Natural killer cell (primary cell): ENCODE results near the gene NEU4. TPM values are rescaled to one million over a fixed set of nuclear protein-coding genes. Genes with fewer than 3 reads are reported as not detected.

Experiments
- ATAC-seq, 3 donors: fragments of 150-1000 bp in 2 of 3; fragments of 200-7000 bp in 1 of 3; cut with Tn5 transposase; 1 replicate in 1 of 3; 2 replicates in 2 of 3; pipeline ENCODE4 v1.10.0; 2021; ENCODE audit warnings: mild to moderate bottlenecking in 2 of 3, moderate library complexity in 2 of 3
- DNase-seq, 2 donors: peaks; one replicate each; pipeline versions ENCODE4 v3.0.0 to v3.0.0-alpha.2; 2013 to 2021; ENCODE audit warnings: mixed read lengths in 1 of 2
- H3K27ac ChIP-seq: one replicate; pipeline ENCODE4 v1.5.1; 2013; ENCODE audit warnings: mild to moderate bottlenecking, low read length
- H3K27me3 ChIP-seq: one replicate; pipeline ENCODE4 v1.6.1; 2013; ENCODE audit warnings: low read length; ENCODE audit not compliant: control insufficient read depth, insufficient read depth
- H3K36me3 ChIP-seq: one replicate; pipeline ENCODE4 v1.6.1; 2013; ENCODE audit warnings: low read length; ENCODE audit not compliant: control insufficient read depth, insufficient read depth
- H3K4me1 ChIP-seq: one replicate; pipeline ENCODE4 v1.6.1; 2013; ENCODE audit warnings: low read length; ENCODE audit not compliant: control insufficient read depth, insufficient read depth
- H3K4me3 ChIP-seq: one replicate; pipeline ENCODE4 v1.5.1; 2013; ENCODE audit warnings: low read length
- H3K9me3 ChIP-seq: one replicate; pipeline ENCODE4 v1.6.1; 2013; ENCODE audit warnings: low read length; ENCODE audit not compliant: control insufficient read depth, insufficient read depth
- H3K27ac Mint-ChIP-seq, 2 donors: one replicate each; pipeline ENCODE4 v1.8.0; 2022; ENCODE audit warnings: mild to moderate bottlenecking in 2 of 2, mixed read lengths in 2 of 2, moderate library complexity in 1 of 2
- H3K27me3 Mint-ChIP-seq, 2 donors: one replicate each; pipeline ENCODE4 v1.8.0; 2022; ENCODE audit warnings: low read depth in 2 of 2, mixed read lengths in 2 of 2
- H3K36me3 Mint-ChIP-seq: one replicate; pipeline ENCODE4 v1.8.0; 2022; ENCODE audit warnings: mixed read lengths
- H3K4me1 Mint-ChIP-seq, 2 donors: one replicate each; pipeline ENCODE4 v1.8.0; 2022; ENCODE audit warnings: mixed read lengths in 2 of 2
- H3K4me3 Mint-ChIP-seq: one replicate; pipeline ENCODE4 v1.8.0; 2022; ENCODE audit warnings: mild to moderate bottlenecking, moderate library complexity, mixed read lengths
- H3K9me3 Mint-ChIP-seq, 2 donors: one replicate each; pipeline ENCODE4 v1.8.0; 2022; ENCODE audit warnings: mixed read lengths in 2 of 2
- WGBS: methylation state at CpG from one replicate; pipeline ENCODE4 v1.1.7; 2013; ENCODE audit warnings: missing lambda C conversion rate; ENCODE audit not compliant: insufficient coverage; 5-methylcytosine and 5-hydroxymethylcytosine counted together
- intact Hi-C: fragments of 100-400 bp; cut with micrococcal nuclease; formaldehyde crosslinking; loops from one replicate; pipeline ENCODE4 v1.14.2; 2022
- total RNA-seq, 4 donors: library from RNA; stranded (reverse); fragments of 120-200 nt in 1 of 4; gene quantifications; one replicate each; pipeline versions ENCODE4 v1.2.3 to v1.2.4, GENCODE V29; 2013 to 2022
- TF ChIP-seq, protein P1 (sequence below): fragments of 200-600 bp; IDR thresholded peaks from one replicate; pipeline ENCODE4 v1.8.0; 2022; ENCODE audit warnings: antibody characterized with exemption

NEU4 gene
- total RNA-seq, 3 donors from 2014 or later (not counting 1 experiment from before 2014, with no cell fraction given), result 0.39 to 6.6 (median 2.2) TPM

DNA sequence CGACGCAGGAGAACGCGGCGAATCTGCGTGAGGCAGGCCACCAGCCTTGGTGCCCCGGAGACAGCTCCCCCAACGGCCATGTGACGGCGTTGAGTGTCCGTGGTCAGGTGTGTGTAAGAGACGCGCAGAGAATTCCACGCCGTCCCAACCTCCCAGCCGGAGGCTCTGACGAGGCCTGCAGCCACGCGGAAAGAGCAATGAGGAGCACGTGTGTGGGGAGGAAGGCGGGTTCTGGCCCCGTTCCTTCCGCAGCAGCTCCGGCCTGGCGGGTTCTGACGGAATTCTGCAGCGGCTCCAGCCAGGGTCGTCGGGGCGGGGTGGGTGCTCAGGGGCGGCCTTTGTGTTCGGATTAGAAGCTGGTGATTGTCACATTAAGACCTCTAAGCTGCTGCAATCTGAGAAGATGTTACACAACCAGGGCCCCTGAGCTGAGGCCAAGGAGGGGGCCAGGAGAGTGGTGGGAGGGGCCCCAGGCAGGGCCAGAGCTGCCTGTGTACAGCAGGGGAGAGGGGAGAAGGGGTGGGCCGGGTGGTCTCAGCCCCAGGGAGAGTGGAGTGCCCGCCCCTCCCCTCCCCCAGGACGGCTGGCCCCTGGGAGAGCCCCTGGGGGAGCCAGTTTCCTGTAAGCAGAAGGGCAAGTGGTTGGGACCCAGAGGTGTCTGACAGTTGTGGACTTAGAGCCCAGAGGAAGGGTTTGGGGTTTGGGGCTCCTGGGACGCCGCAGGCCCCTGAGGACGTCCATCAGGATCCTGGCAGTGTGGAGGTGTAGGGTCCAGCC, 37.5 kb upstream of the NEU4 start:
- ATAC-seq (no peak), DNase-seq (no peak)
- WGBS, result 91% methylated on average over 37 of the region's 38 CpGs
- intact Hi-C loops, result no loop called here
- TF ChIP-seq, protein P1, sequence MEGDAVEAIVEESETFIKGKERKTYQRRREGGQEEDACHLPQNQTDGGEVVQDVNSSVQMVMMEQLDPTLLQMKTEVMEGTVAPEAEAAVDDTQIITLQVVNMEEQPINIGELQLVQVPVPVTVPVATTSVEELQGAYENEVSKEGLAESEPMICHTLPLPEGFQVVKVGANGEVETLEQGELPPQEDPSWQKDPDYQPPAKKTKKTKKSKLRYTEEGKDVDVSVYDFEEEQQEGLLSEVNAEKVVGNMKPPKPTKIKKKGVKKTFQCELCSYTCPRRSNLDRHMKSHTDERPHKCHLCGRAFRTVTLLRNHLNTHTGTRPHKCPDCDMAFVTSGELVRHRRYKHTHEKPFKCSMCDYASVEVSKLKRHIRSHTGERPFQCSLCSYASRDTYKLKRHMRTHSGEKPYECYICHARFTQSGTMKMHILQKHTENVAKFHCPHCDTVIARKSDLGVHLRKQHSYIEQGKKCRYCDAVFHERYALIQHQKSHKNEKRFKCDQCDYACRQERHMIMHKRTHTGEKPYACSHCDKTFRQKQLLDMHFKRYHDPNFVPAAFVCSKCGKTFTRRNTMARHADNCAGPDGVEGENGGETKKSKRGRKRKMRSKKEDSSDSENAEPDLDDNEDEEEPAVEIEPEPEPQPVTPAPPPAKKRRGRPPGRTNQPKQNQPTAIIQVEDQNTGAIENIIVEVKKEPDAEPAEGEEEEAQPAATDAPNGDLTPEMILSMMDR, result no peak
- Histone ChIP-seq H3K27me3 (peaks cover 5% of the 10 kb centered on the region), H3K4me1 (peaks cover 4% of the 10 kb centered on the region), H3K9me3 (no peaks in the 10 kb centered on the region), H3K36me3 (no peaks in the 10 kb centered on the region), H3K4me3 (no peak overlapping the region), H3K27ac (no peak overlapping the region)
- Mint-ChIP-seq H3K36me3 (no peaks in the 10 kb centered on the region), H3K27ac (no peak overlapping the region), H3K27me3 (peaks cover 8 to 20% of the 10 kb centered on the region in 2 donors), H3K9me3 (no peaks in the 10 kb centered on the region), H3K4me3 (peak overlapping the region; percentile 56), H3K4me1 (peaks cover 0 to 5% of the 10 kb centered on the region in 2 donors)

DNA sequence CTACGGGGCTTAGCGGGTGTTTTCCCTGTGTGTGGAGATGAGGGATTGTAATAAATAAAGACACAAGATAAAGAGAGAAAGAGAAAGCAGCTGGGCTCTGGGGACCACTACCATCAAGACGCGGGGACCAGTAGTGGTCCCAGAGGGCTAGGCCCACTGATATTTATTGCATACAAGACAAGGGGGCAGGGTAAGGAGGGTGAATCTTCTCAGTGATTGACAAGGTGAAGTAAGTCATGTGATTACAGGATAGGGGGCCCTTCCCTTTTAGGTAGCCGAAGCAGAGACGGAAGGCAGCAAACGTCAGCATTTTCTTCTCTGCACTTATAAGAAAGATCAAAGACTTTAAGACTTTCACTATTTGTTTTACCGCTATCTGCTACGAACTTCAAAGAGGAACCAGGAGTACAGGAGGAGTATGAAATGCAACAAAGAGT, 36.9 kb upstream of the NEU4 start:
- no peaks in the 10 kb centered on the region for H3K36me3 Mint-ChIP-seq
- ATAC-seq, result no peak
- peaks cover 8 to 20% of the 10 kb centered on the region in 2 donors for H3K27me3 Mint-ChIP-seq
- 63% methylated on average over 5 of the region's 9 CpGs for WGBS
- H3K4me3 Mint-ChIP-seq, result peak overlapping the region; percentile 56
- peaks cover 5% of the 10 kb centered on the region for H3K27me3 ChIP-seq
- peaks cover 0 to 5% of the 10 kb centered on the region in 2 donors for H3K4me1 Mint-ChIP-seq
- no peaks in the 10 kb centered on the region for H3K36me3 ChIP-seq
- TF ChIP-seq, protein P1, result no peak
- H3K4me1 ChIP-seq, result peaks cover 4% of the 10 kb centered on the region
- no peaks in the 10 kb centered on the region for H3K9me3 Mint-ChIP-seq
- no peak overlapping the region for H3K27ac Mint-ChIP-seq
- DNase-seq, result peak in 1 of 2 donors; percentile 65
- intact Hi-C loops, result no loop called here
- no peak overlapping the region for H3K27ac ChIP-seq
- no peak overlapping the region for H3K4me3 ChIP-seq
- H3K9me3 ChIP-seq, result no peaks in the 10 kb centered on the region

DNA sequence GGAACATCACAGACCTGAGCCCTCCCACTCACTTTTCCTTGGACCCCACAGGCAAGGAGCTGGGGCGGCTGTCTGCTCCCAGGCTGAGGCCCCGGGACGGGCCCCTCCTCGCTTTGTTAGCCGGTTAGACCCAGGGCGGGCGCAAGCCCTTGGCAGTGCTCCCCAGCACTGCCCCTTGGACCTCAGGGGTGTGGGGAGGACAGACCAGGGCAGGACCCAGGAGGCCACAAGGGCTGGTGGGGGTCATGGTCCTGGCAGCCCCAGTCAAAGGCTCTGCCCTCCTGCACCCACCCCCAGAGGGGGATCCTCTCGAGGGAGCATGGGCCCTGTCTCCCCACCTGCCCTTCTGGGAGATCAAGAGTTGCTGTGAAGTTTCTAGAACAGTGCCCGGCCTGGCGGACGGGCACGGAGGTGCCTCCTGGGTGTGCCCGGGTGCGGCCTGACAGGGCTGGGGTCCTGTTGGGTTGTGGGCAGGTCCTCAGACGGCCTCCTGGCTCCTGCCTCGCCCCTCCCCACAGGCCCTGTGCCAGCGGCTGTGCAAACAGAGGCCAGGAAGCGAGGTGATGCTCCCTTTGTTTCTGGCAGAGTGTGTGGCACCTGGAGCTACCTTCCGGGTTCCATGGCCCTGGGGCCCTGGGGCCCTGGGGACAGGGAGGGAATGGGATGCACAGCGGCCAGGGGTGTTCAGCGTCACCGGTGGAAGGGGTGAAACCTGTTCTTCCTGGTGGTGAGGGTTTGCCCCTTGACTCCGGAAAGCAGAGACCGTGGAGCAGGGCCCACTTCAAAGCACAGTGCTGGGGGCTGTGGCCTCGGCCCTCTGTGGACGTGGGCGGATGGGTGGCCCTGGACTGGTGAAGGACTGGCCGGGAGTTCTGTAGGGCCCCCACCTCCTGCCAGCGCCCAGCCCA, 35.2 kb upstream of the NEU4 start:
- ATAC-seq (no peak), DNase-seq (no peak)
- Histone ChIP-seq H3K27ac (no peak overlapping the region), H3K9me3 (no peaks in the 10 kb centered on the region), H3K4me1 (peaks cover 4% of the 10 kb centered on the region), H3K4me3 (no peak overlapping the region), H3K36me3 (no peaks in the 10 kb centered on the region), H3K27me3 (peaks cover 8% of the 10 kb centered on the region)
- no peaks in the 10 kb centered on the region for H3K36me3 Mint-ChIP-seq
- 78% methylated on average over 29 of the region's 29 CpGs for WGBS
- no peak overlapping the region for H3K4me3 Mint-ChIP-seq
- H3K9me3 Mint-ChIP-seq, result no peaks in the 10 kb centered on the region
- intact Hi-C loops, result no loop called here
- H3K27me3 Mint-ChIP-seq, result peaks cover 8 to 19% of the 10 kb centered on the region in 2 donors
- no peak overlapping the region for H3K27ac Mint-ChIP-seq
- TF ChIP-seq, protein P1, result no peak
- peaks cover 0 to 5% of the 10 kb centered on the region in 2 donors for H3K4me1 Mint-ChIP-seq
